Left lobe of liver (tissue), 2 donors: ENCODE data around the gene RBM26. TPM values are rescaled to one million over a fixed set of nuclear protein-coding genes. Genes with fewer than 3 reads are reported as not detected.

Experiments
- ATAC-seq: fragments of 200-7000 bp; cut with Tn5 transposase; one replicate; pipeline ENCODE4 v1.9.1; 2020; ENCODE audit warnings: mild to moderate bottlenecking, moderate library complexity
- DNase-seq: peaks from one replicate; pipeline ENCODE4 v3.0.0-alpha.2; 2020; ENCODE audit warnings: low spot score
- total RNA-seq: library from RNA; stranded (reverse); gene quantifications from one replicate; pipeline ENCODE4 v1.2.1, GENCODE V29; 2021
- donor health status: DM: no; HTN: no; CAD: no; lungs with moderate emphysema.
- donor health status: DM: no; HTN: yes; CAD: no.

RBM26 gene
- total RNA-seq, 1 donor from 2014 or later, result 10.7 TPM

- DNase-seq (no peak), ATAC-seq (no peak)
Observed at GRCh38 chr13:79341202-79341601, 64.9 kb downstream of the RBM26 start.

DNA sequence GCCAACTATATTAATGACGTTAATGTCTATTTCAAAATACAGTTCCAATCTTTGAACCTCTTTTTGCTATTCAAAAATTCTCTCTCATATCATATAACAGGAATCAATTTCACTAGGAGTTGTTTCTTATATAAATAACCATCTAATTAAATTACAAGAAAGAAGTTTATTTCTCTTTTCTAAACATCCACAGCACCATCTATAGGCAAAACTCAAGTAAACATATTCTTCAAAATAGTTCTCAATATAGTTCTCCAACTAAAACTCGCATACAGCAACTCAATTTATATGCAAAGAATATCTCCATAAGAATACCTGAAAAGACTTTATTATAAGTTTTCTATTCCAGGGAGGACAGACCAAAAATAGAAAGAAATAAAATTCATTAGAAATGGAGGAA is 65.6 kb downstream of the RBM26 start:
- DNase-seq (no peak), ATAC-seq (no peak)

DNA sequence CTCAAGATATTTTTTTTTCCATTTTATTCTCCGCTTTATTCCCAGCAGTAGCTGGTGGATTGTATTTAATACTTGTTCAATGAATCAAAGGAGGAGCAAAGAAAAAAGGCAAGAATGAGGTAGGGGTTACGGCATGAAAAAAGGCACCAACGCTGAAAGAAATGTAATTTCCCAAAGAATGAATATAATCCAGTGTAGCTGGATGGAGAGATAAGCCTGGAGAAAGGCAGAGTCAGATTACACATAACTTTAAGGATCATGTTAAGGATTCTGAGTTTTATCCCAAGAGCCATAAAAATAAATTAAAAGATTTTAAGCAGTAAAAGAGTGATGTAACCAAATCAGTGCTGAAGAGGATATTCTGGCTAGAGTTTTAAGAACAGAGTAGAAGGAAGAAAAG is 67.7 kb downstream of the RBM26 start:
- ATAC-seq, result no peak
- no peak for DNase-seq

GRCh38 chr13:79336966-79337365 is 69.1 kb downstream of the RBM26 start:
- DNase-seq, result no peak
- ATAC-seq, result no peak

DNA sequence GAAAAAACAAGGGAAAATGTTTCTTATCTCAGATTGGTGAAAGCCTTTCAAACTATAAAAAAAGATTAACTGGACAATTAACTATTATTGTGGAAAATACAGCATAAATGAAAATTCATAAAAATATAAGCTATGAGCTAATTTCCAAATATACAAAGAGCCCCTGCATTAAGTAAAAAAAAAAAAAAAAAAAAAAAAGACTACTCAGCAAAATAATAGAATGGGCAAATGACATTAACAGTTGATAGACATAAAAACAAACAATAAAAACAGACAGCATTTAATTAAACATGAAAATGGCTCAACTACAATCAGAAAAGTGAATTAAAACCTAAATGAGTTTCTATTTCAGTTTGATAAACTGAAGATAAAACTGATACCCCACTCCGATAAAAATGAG is 77.5 kb downstream of the RBM26 start:
- ATAC-seq, result no peak

GRCh38 chr13:79320433-79320832 is 85.6 kb downstream of the RBM26 start:
- DNase-seq, result no peak
- ATAC-seq, result no peak

More for the DNA sequence above, 77.5 kb downstream of the RBM26 start:
- no peak for DNase-seq

DNA sequence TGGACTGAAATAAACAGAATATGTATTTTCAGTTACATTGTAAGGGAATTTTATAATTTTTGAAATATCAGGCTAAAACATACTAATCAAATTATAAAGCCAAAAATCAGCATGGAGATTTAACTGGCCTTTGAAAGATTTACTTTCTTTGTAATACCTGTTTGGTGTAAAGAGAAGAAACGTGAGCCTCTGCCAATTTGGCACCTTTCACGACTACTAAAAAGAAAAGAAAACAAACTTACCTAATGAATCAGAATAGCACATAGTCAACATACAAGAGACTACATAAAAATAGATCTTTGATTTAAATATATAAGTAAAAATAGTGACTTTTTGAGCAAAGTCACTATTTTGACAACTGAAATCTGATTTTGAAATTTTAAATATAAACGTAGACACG is 87.4 kb downstream of the RBM26 start:
- ATAC-seq (peak; percentile 62), DNase-seq (no peak)

DNA sequence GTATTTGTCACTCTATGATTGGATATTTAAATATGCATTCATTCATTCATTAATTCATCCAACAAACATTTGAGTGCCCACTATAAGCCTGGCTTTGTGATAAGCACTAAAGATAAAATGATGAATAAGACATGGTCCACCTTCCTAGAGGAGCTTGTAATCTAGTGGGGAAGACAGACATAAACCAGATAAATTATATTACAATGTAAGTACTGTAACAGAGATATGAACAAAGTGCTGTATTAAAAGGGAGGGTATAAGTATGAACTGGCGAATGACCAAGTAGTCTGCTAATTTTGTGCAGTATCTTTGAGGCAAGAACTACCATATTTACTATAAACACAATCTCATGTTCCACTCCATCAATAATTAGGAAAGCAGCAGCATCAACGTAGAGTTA is 88.2 kb downstream of the RBM26 start:
- DNase-seq, result no peak
- ATAC-seq, result no peak

DNA sequence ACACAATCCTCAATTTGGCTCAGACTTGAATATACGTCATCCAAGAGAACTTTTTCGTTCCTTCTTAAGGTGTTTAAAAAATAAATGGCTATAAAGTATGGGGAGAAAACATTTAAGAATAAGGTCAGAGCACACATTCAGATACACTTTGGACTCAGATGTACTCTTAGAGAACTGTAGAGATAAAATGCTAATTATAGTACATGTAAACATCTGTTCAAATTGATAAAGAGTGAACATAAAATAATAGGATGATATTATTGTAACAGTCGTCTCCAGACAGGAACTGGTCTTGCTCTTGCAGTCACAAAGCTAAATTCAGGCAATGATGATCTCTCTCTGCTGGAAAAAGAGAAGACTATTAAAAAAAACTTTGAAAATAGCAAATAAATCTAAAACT is 91.4 kb downstream of the RBM26 start:
- no peak for DNase-seq
- peak; percentile 25 for ATAC-seq

DNA sequence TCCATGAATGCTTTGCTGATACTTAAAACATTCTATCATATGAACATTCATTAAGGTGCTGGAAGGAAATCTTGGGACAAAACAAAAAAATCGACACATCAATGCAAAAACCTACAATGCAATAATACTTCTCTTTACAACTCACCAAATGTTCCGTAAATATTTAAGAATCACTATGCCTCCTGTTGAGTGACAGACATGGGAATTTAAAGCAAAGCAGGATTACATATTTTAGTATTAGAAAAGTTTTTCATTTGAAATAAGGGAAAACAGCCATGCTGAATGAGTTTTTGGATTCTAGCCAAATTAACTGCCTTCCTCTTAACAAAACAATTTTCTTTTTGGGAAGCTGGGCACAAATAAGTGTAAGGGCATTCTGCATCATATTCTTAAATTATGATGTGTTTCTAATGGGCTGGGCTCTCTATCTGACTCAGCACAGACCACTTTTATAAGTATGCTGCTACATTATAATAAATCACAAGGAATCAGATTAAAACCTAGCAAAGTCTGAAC is 93.7 kb downstream of the RBM26 start:
- DNase-seq, result no peak
- no peak for ATAC-seq

DNA sequence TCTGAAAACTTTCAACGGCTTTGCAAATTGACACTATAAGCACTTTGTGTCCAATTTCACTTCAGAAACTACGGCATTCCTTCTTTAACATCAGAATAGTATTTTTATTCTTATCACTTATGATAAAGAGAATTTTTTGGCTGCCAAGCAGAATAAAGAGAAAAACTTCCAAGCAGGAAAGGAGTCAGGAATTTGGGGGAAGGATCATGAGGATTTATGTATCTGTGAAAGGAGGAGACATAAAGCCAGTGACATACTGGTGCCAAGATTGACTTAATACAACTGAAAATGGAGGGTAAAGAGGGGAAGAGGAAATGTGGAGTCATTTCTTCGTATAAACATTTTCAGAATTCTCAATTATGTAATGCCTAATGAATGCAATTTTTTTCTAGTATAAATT is 94.7 kb downstream of the RBM26 start:
- DNase-seq, result no peak
- no peak for ATAC-seq

DNA sequence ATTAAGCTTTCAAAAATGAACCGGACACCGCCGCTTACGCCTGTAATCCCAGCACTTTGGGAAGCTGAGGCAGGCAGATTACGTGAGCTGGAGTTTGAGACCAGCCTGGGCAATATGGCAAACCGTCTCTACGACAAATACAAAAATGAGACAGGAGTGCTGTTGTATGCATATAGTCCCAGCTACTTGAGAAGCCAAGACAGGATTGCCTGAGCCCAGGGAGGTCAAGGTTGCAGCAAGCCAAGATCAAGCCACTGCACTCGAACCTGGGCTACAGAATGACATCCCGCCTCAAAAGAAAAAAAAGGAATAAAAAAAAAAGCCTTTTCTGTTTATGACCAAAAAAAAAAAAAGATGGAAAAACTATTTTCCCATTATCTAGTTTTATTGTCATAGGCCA is 96.4 kb downstream of the RBM26 start:
- ATAC-seq, result no peak
- no peak for DNase-seq

DNA sequence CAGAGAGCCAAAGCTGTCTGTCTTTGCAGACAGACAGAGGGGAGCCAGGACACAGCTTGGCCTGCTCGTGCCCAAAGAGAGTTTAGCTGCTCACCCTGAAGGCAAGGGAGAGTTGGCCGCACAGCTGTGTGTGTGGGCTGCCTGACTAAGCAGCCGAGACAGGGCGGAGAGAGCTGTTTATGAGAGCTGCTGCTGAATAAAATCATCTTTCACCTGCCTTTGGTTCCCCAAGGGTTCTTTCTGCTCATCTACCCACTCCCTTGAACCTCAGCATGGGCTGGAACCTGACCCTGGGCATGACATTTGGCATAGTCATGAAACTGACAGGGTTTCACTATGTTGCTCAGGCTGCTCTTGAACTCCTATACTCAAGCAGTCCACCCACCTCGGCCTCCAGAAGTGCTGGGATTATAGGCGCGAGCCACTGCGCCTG is 98.2 kb downstream of the RBM26 start:
- peak; percentile 38 for ATAC-seq
- no peak for DNase-seq

DNA sequence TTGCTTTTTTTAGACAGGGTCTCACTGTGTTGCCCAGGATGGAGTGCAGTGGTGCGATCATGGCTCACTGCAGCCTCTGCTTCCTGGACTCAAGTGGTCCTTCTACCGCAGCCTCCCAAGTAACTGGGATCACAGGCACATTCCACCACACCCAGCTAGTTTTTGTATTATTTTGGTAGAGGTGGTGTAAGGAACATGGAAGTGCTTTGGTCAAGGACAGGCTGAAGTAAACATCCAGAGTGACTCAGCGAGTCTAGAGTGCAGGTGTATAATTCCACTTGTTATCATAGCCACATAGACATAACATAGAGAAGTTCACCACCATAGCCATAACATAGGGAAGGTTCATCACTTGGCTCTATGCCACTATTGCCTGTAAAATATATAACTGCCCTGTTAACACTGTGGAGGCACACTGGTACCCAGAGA is 98.6 kb downstream of the RBM26 start:
- no peak for ATAC-seq
- no peak for DNase-seq

DNA sequence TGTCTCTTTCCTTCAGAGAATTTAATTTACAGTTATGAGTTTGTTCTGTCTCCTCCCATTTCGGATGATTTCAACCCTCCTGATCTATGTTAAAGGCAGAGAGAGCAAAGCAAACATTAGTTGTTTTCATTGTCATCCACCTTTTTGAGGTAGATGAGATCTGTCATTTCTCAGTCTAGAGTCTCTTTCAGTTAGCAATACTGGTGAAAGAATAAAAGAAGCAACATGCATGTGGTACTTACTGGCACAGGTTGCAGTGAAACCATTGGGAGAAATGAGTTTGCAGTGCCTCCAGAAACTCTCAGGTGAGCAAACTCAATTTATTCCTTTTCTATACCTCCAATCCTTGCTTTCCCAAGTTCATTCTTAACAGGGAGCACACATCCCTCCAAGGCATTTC is 99.4 kb downstream of the RBM26 start:
- ATAC-seq (no peak), DNase-seq (no peak)

GRCh38 chr13:79297128-79297527 is 108.9 kb downstream of the RBM26 start:
- no peak for ATAC-seq
- DNase-seq, result no peak

DNA sequence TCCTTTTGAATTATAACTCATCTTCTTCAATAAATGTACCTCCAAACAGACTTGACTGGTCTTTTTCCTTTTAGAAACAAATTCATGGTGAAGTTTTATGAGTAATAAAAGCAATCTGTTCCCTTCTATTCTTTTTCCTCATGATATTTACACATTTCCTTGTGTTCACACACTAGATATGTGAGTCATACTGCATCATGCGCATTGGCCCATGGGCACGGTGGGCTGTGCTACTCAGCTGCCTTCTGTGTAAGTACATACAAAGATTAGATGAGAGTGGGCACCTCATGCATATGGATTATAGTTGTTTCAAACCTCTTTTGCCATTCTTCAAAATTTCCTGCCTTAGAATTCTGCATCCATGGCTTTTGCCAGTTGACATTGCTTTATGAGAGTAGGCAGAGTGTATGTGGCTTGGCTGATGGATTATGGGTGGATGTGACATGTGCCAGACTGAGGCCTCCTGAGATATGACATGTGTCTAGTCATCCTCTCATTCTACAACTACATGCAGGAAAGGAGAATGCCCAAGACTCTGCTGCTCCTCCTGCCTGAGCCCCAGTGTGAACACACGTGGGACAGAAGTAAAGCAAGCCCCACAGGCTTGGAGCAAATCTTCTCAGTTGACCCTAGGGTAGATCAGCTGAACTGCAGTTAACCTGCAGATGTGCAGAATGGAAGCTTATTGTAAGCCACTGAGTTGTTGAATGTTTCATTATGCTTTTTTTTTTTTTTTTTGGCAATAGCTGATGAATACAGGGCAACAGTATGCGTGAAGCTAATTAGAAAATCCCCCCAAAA is 109.9 kb downstream of the RBM26 start:
- DNase-seq (no peak), ATAC-seq (no peak)

GRCh38 chr13:79290595-79291244 is 115.3 kb downstream of the RBM26 start:
- no peak for DNase-seq
- no peak for ATAC-seq

GRCh38 chr13:79289571-79289970 is 116.5 kb downstream of the RBM26 start:
- no peak for ATAC-seq

DNA sequence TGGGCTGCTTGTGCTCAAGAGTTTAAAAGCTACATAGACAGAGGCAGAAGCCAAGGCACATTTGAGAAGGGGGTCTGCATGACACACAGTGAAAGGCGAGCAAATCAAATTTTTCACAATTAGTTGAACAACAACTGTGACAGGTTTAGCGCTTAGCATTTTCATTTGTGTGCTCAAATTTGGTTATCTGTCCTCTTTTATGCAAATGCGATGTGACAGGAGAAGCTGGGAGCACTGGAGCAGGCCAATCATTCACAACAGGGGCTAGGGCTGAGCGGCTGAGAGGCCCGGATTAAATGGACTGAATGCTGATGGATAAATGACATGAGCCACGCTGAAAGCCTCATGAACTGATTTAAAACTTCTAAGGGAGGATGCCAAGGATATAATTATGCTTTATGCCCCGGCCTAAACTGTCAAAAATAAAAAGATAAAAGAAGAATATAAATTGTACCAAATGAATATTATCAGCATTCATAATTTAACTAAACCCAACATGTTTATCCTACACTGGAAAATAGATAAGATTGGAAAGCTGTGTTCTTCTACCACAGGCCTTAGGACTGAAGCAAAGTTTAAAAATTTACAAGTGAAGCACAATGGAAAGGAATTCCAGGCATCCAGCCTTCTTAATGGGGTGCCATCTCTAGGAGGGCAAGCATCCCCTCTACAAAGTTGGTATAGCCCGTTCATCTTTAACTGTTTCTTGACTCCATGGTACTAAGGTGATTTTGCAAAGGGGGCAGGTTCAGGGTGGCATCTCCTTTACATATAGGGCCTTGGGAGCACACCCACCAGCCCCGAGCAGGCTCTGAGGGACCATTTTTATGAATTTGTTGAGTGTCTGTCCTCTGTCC is 117.9 kb downstream of the RBM26 start:
- ATAC-seq, result no peak
- DNase-seq, result no peak

More at GRCh38 chr13:79289571-79289970, 116.5 kb downstream of the RBM26 start:
- DNase-seq, result no peak

GRCh38 chr13:79285159-79285558 is 120.9 kb downstream of the RBM26 start:
- ATAC-seq, result no peak
- DNase-seq, result no peak
